Activated CD4-positive, alpha-beta T cell treated with anti-CD3 and anti-CD28 coated beads, Interleukin-2, amount 10 ng/mL, durations not matched to agents 24 days and 14 days (primary cell): ENCODE data around the gene BCL6B. TPM values are rescaled to one million over a fixed set of nuclear protein-coding genes. Genes with fewer than 3 reads are reported as not detected.

Source experiments
- DNase-seq: peaks from one replicate; pipeline ENCODE4 v3.0.0; 2022
- H3K27ac Mint-ChIP-seq: one replicate; pipeline ENCODE4 v1.8.0; 2022; ENCODE audit warnings: mild to moderate bottlenecking, mixed read lengths
- H3K27me3 Mint-ChIP-seq: one replicate; pipeline ENCODE4 v1.8.0; 2022; ENCODE audit warnings: mixed read lengths
- H3K36me3 Mint-ChIP-seq: one replicate; pipeline ENCODE4 v1.8.0; 2022; ENCODE audit warnings: low read depth, mild to moderate bottlenecking, mixed read lengths
- H3K4me1 Mint-ChIP-seq: one replicate; pipeline ENCODE4 v1.8.0; 2021; ENCODE audit warnings: mixed read lengths
- H3K4me3 Mint-ChIP-seq: one replicate; pipeline ENCODE4 v1.8.0; 2022; ENCODE audit warnings: mild to moderate bottlenecking, moderate library complexity, mixed read lengths
- H3K9me3 Mint-ChIP-seq: one replicate; pipeline ENCODE4 v1.8.0; 2021; ENCODE audit warnings: mixed read lengths
- intact Hi-C: fragments of 100-400 bp; cut with micrococcal nuclease; formaldehyde crosslinking; loops from one replicate; pipeline ENCODE4 v1.15.1; 2023
- total RNA-seq: library from RNA; stranded (reverse); gene quantifications from 2 replicates; pipeline ENCODE4 v1.2.3, GENCODE V29; 2022

BCL6B gene
- total RNA-seq, 1 donor from 2014 or later: 0.91 TPM

DNA sequence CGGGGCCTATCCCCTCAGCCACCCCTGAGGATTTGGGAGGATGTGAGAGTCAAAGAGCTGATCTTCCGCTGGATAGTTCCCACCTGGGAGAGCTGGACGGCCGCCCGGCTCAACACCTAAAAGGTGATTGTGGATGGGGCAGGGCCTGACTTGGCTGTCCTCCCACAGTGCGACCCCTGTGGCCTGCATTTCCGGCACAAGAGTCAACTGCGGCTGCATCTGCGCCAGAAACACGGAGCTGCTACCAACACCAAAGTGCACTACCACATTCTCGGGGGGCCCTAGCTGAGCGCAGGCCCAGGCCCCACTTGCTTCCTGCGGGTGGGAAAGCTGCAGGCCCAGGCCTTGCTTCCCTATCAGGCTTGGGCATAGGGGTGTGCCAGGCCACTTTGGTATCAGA is 4.5 kb downstream of the BCL6B start:
- H3K4me3 Mint-ChIP-seq: no peak overlapping the region

GRCh38 chr17:7029096-7029495 is 6.2 kb downstream of the BCL6B start:
- Mint-ChIP-seq H3K9me3 (peaks cover 6% of the 10 kb centered on the region), H3K36me3 (peaks cover 9% of the 10 kb centered on the region), H3K27me3 (no peaks in the 10 kb centered on the region), H3K4me1 (peaks cover 47% of the 10 kb centered on the region), H3K4me3 (peak overlapping the region; percentile 81), H3K27ac (peak overlapping the region; percentile 89)
- DNase-seq: no peak
- intact Hi-C loops: no loop called here

More for the DNA sequence above, 4.5 kb downstream of the BCL6B start:
- H3K36me3 Mint-ChIP-seq: peaks cover 7% of the 10 kb centered on the region
- H3K27ac Mint-ChIP-seq: peak overlapping the region; percentile 48
- no peak for DNase-seq
- peaks cover 53% of the 10 kb centered on the region for H3K4me1 Mint-ChIP-seq
- intact Hi-C loops: no loop called here
- no peaks in the 10 kb centered on the region for H3K27me3 Mint-ChIP-seq
- H3K9me3 Mint-ChIP-seq: peaks cover 6% of the 10 kb centered on the region

GRCh38 chr17:7029659-7030058 is 6.8 kb downstream of the BCL6B start:
- Mint-ChIP-seq H3K4me3 (peak overlapping the region; percentile 81), H3K36me3 (peaks cover 9% of the 10 kb centered on the region), H3K4me1 (peaks cover 46% of the 10 kb centered on the region), H3K27me3 (no peaks in the 10 kb centered on the region), H3K9me3 (peaks cover 6% of the 10 kb centered on the region), H3K27ac (peak overlapping the region; percentile 89)
- DNase-seq: peak; percentile 83
- intact Hi-C loops: no loop called here

DNA sequence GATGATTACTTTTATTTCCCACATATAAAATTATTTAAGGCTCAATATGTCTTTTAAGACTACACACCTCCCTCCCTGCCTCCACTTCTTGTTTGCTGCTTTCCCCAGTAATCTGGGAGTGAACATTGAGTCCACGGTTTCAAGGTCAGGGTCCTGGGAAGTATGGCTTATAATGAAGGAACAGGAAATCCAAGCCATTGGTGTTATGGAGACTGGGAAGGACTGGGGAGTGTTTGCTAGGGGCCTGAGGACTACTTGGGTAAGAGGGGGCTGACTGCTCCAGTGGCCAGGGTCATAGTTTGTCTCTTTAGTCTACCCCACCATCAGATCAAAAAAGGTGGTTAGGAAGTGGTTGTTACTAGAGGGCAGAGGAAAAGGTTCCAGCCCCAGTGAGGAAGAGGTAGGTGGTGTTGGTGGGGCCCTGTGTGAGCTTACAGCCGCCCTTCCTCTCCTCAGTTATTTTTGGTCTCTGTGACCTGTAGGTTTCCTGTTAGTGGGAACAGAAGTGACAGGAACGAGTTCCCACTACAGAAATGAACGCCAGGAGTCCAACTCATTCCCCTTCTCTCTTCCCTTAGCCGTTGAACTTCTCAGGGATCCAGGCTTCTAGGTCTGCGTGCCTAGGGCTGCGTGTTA is 12.2 kb downstream of the BCL6B start:
- peak overlapping the region; percentile 99 for H3K27ac Mint-ChIP-seq
- H3K4me1 Mint-ChIP-seq: peaks cover 57% of the 10 kb centered on the region
- peak; percentile 85 for DNase-seq
- intact Hi-C loops: loop anchor here (1.0 to 5.0 kb wide), 3 partner anchors 12 to 272 kb away; partner anchors contain the start of genes BCL6B and EIF5A
- H3K36me3 Mint-ChIP-seq: peaks cover 8% of the 10 kb centered on the region
- no peaks in the 10 kb centered on the region for H3K27me3 Mint-ChIP-seq
- H3K9me3 Mint-ChIP-seq: no peaks in the 10 kb centered on the region
- H3K4me3 Mint-ChIP-seq: peak overlapping the region; percentile 98

- intact Hi-C loops: loop anchor here (1.0 to 5.0 kb wide), 3 partner anchors 12 to 272 kb away; partner anchors contain the start of genes BCL6B and EIF5A
- H3K27me3 Mint-ChIP-seq: no peaks in the 10 kb centered on the region
- H3K27ac Mint-ChIP-seq: peak within 1 kb of the TSS; percentile 99
- DNase-seq: peak; percentile 100
- peaks cover 8% of the 10 kb centered on the region for H3K36me3 Mint-ChIP-seq
- H3K9me3 Mint-ChIP-seq: no peaks in the 10 kb centered on the region
- H3K4me1 Mint-ChIP-seq: peaks cover 51% of the 10 kb centered on the region
- H3K4me3 Mint-ChIP-seq: peak within 1 kb of the TSS; percentile 98
Observed at GRCh38 chr17:7035591-7036368, 12.9 kb downstream of the BCL6B start, which contains the start of gene SLC16A13. Gene SLC16A13, plus strand, starts transcription at chr17:7036015. Its CDS starts 368 bp downstream, at chr17:7036383.

DNA sequence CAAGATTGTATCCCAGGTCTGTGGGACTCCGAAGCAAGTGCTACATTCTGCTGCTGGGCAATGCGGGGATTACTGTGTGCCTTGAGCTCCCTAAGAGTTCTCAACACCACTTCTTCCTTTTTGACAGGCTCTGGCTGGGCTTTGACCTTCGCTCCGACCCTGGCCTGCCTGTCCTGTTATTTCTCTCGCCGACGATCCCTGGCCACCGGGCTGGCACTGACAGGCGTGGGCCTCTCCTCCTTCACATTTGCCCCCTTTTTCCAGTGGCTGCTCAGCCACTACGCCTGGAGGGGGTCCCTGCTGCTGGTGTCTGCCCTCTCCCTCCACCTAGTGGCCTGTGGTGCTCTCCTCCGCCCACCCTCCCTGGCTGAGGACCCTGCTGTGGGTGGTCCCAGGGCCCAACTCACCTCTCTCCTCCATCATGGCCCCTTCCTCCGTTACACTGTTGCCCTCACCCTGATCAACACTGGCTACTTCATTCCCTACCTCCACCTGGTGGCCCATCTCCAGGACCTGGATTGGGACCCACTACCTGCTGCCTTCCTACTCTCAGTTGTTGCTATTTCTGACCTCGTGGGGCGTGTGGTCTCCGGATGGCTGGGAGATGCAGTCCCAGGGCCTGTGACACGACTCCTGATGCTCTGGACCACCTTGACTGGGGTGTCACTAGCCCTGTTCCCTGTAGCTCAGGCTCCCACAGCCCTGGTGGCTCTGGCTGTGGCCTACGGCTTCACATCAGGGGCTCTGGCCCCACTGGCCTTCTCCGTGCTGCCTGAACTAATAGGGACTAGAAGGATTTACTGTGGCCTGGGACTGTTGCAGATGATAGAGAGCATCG is 15.4 kb downstream of the BCL6B start:
- H3K27me3 Mint-ChIP-seq: peaks cover 7% of the 10 kb centered on the region
- H3K36me3 Mint-ChIP-seq: peaks cover 5% of the 10 kb centered on the region
- H3K9me3 Mint-ChIP-seq: no peaks in the 10 kb centered on the region
- intact Hi-C loops: loop anchor here (5.0 kb wide), 1 partner anchor 269 kb away; the partner anchor contains the start of gene EIF5A
- H3K27ac Mint-ChIP-seq: no peak overlapping the region
- no peak for DNase-seq
- peak overlapping the region; percentile 49 for H3K4me3 Mint-ChIP-seq
- H3K4me1 Mint-ChIP-seq: peaks cover 37% of the 10 kb centered on the region

GRCh38 chr17:7039832-7040231 is 17.0 kb downstream of the BCL6B start:
- Mint-ChIP-seq H3K9me3 (no peaks in the 10 kb centered on the region), H3K4me3 (no peak overlapping the region), H3K27me3 (peaks cover 12% of the 10 kb centered on the region), H3K36me3 (peaks cover 5% of the 10 kb centered on the region), H3K4me1 (peaks cover 33% of the 10 kb centered on the region), H3K27ac (peak overlapping the region; percentile 65)
- DNase-seq: peak; percentile 56
- intact Hi-C loops: loop anchor here (5.0 kb wide), 1 partner anchor 267 kb away; the partner anchor contains the start of gene EIF5A

DNA sequence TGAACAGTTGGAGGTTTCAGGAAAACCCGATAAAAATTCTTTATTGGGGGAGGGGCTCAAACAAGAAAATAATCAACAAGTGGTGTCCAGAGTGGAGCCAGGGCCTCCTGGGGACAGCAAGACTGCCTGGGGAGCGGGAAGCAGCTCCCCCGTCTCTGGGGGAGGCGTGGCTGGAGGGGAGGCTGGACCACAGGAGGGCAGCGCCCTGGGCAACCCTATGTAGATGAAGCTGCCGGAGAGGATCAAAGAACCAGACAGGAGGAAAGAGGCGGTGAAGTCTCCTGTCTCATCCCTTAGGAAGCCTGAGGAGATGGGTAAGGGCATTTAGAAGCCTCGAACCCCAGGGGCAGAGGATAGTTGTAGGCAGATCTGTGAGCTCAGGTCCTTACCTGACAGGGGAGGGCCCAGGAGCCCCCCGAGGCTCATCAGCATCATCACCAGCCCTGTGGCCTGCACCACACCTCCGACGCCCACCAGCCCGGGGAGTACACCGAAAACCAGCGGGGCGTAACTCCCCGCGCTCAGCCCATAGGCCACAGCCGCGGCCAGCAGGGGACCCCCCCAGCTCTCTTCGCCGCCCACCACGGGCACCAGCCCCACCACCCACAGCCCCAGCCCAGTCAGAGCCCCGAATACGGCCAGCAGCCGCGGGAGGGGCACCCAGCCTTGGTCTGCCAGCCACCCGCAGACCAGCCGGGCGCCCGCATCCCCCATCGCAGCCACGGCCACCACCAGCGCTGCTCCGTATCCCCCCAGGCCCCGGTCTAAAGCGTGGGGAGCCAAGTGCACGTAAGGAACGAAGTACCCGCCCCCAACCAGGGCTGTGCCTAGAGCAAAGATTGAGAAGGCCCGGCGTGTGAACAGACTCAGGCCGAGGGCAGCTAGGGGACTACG is 19.0 kb downstream of the BCL6B start:
- no peaks in the 10 kb centered on the region for H3K9me3 Mint-ChIP-seq

DNA sequence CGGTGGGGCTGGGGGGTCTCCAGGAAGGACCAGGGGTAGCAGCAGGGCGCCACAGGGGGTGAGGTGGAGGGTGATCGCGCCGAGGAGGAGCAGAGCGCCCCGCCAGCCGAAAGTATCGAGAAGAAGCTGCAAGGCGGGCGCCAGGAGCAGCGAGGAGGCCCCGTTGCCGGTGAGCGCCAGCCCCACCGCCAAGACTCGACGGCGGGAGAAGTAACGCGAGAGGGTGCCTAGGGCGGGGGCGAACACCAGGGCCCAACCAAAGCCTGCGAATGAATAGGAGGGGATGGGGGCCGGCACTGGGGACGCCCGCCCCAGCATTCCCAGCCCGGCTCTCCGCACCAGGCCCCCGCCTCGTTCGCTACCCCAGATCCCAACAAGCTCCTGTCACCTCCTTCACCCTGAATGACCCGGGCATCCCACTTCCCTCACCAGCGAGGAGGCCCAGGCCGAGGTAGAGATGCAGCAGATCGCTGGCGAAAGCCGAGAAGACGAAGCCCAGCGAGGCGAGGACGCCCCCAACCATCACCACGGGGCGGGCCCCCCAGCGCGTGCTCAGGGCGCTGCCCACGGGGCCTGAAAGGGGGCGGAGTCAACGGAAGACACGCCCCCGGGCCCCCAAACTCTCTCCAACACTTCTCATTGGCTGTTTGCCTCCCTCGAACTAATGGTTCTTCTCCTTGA is 19.8 kb downstream of the BCL6B start:
- intact Hi-C loops: no loop called here
- Mint-ChIP-seq H3K9me3 (no peaks in the 10 kb centered on the region), H3K27me3 (peaks cover 15% of the 10 kb centered on the region), H3K4me3 (peak overlapping the region; percentile 69), H3K27ac (peak overlapping the region; percentile 37), H3K4me1 (peaks cover 34% of the 10 kb centered on the region), H3K36me3 (peaks cover 5% of the 10 kb centered on the region)
- peak; percentile 77 for DNase-seq

More for the DNA sequence above, 19.0 kb downstream of the BCL6B start:
- DNase-seq: no peak
- Mint-ChIP-seq H3K27ac (peak overlapping the region; percentile 37), H3K4me1 (peaks cover 30% of the 10 kb centered on the region), H3K4me3 (peak overlapping the region; percentile 69), H3K36me3 (peaks cover 5% of the 10 kb centered on the region), H3K27me3 (peaks cover 15% of the 10 kb centered on the region)
- intact Hi-C loops: no loop called here

GRCh38 chr17:7043182-7043496 is 20.3 kb downstream of the BCL6B start:
- DNase-seq: no peak
- H3K9me3 Mint-ChIP-seq: no peaks in the 10 kb centered on the region
- peak overlapping the region; percentile 69 for H3K4me3 Mint-ChIP-seq
- H3K4me1 Mint-ChIP-seq: peaks cover 34% of the 10 kb centered on the region
- intact Hi-C loops: no loop called here
- H3K27me3 Mint-ChIP-seq: peaks cover 15% of the 10 kb centered on the region
- H3K27ac Mint-ChIP-seq: peak overlapping the region; percentile 15
- H3K36me3 Mint-ChIP-seq: peaks cover 5% of the 10 kb centered on the region

DNA sequence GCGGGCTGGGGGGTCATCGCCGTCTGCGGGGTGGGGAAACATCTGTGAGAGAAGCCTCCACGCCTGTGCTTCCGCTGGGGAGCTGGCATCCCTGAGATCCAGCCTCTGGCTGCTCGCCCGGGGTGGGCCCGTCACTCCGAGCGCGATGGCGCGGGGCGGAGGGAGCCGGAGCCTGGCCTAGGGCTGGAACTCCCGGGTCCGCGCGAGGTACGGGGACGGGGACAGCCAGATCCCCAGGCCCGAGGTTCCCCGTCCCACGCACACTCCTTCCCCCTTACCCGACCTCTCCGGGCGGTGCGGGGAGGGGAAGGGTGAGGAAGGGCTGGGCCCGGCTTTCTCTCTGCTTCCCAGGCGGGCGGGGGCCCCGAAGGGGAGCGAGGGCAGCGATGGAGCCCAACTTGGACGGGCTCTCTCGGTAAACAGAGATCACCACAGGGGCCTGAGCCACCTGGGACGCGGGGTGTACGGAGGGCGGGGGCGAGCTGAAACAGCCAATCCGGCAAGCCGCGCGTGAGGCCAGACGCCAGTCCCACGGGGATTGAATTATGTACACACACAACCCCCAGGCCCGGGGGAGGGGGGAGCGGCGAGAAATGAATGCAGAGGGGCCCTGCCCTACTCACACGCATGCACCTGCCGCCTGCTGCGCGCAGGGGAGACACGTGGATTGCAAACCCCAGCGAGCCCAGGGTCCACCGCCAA is 20.8 kb downstream of the BCL6B start, which contains the start of gene SLC16A11:
SLC16A11 (minus strand) TSS at position 596 of the 702 bp plus-strand sequence; CDS start at position 17, 579 bp downstream.
- peak; percentile 71 for DNase-seq
- Mint-ChIP-seq H3K9me3 (no peaks in the 10 kb centered on the region), H3K36me3 (peaks cover 5% of the 10 kb centered on the region), H3K27me3 (peaks cover 15% of the 10 kb centered on the region), H3K27ac (peak within 1 kb of the TSS; percentile 15), H3K4me1 (peaks cover 29% of the 10 kb centered on the region), H3K4me3 (peak within 1 kb of the TSS; percentile 69)
- intact Hi-C loops: loop anchor here (2.0 kb wide), 1 partner anchor 393 kb away; no protein-coding TSS in a partner anchor
